Upper lobe of left lung (tissue), 4 donors: ENCODE data around the gene ZNF423.

ENCODE experiments used
- CTCF ChIP-seq, 6 experiments: fragments of 450-650 bp in 4 of 6; fragments of 200-600 bp in 2 of 6; sonication (generic) in 2 of 6; IDR thresholded peaks; one replicate each; pipeline ENCODE4 v1.5.1; 2016 to 2019; ENCODE audit warnings: antibody characterized with exemption in 6 of 6
- EP300 ChIP-seq, 4 donors: sonication (generic); formaldehyde crosslinking; IDR thresholded peaks; one replicate each; pipeline ENCODE4 v1.5.1; 2017; ENCODE audit warnings: antibody characterized with exemption in 4 of 4, control low read depth in 2 of 4
- POLR2A ChIP-seq, 4 donors: fragments of 450-650 bp; IDR thresholded peaks; one replicate each; pipeline ENCODE4 v1.5.1; 2016 to 2017; ENCODE audit warnings: antibody characterized with exemption in 4 of 4, mild to moderate bottlenecking in 2 of 4
- POLR2AphosphoS5 ChIP-seq, 2 donors: sonication (generic); formaldehyde crosslinking; IDR thresholded peaks; one replicate each; pipeline ENCODE4 v1.5.1; 2017; ENCODE audit warnings: antibody characterized with exemption in 2 of 2

GRCh38 chr16:49890876-49891275, 35.0 kb upstream of the ZNF423 start:
- TF ChIP-seq CTCF (IDR thresholded peaks at IDR 0.05), result no peak
- TF ChIP-seq EP300 (IDR thresholded peaks at IDR 0.05), result no peak
- no peak for TF ChIP-seq POLR2A (IDR thresholded peaks at IDR 0.05)
- TF ChIP-seq POLR2AphosphoS5 (IDR thresholded peaks at IDR 0.05), result no peak
